ENCODE measurements around the gene SFTPD.
A peak's percentile ranks its signal among the peaks of the same experiment; 100 is the strongest.

SFTPD gene

DNA sequence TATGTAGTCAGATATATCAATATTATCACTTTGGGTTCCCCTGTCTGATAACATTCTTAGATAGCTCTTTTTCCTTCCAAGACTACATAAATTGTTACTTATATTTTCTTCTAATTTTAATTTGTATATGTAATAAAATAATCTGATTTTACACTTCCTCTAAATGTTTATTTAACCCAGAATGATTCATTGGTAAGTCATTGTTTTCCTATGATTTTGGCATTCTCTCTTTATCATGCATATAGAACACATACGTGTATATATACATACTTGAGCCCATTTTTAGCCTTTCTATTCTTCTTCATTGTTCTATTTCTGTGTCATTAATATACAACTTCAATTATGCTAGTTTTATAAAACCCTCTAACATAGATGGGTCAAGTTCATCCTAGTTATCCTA lies 16.6 kb downstream of the SFTPD start:
- in situ Hi-C loops (cut with HindIII; ENCODE audit: low sequenced_read_pairs), result no loop called here
- DNase-seq (ENCODE audit: low read depth), result no peak
- TF ChIP-seq, protein P1, sequence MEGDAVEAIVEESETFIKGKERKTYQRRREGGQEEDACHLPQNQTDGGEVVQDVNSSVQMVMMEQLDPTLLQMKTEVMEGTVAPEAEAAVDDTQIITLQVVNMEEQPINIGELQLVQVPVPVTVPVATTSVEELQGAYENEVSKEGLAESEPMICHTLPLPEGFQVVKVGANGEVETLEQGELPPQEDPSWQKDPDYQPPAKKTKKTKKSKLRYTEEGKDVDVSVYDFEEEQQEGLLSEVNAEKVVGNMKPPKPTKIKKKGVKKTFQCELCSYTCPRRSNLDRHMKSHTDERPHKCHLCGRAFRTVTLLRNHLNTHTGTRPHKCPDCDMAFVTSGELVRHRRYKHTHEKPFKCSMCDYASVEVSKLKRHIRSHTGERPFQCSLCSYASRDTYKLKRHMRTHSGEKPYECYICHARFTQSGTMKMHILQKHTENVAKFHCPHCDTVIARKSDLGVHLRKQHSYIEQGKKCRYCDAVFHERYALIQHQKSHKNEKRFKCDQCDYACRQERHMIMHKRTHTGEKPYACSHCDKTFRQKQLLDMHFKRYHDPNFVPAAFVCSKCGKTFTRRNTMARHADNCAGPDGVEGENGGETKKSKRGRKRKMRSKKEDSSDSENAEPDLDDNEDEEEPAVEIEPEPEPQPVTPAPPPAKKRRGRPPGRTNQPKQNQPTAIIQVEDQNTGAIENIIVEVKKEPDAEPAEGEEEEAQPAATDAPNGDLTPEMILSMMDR (IDR thresholded peaks at IDR 0.05; ENCODE audit: low read depth, low read length, missing control alignments), result no peak
- H3K4me3 ChIP-seq (ENCODE audit: low read depth, low read length), result no peak overlapping the region

DNA sequence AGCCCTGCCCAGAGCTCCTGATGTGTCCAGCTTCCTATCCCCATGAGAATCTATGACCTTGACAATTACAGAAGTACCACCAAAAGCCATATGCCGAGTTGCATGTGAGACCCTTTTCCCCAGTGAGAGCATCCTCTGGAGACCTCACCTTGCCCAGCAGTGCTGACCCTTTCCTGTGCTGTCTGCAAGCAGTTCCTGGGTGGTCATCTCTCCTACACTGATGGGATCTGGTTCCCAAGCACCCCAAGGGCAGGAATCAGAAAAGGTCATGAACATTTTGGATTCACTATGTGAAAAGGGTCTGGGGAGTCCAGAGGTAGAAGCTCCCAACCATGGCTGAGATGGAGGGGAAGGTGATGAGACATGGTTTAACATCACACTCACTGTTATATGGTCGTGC lies 18.2 kb downstream of the SFTPD start:
- no peak overlapping the region for H3K4me3 ChIP-seq (ENCODE audit: low read depth, low read length)
- TF ChIP-seq, protein P1 (IDR thresholded peaks at IDR 0.05; ENCODE audit: low read depth, low read length, missing control alignments), result no peak
- in situ Hi-C loops (cut with HindIII; ENCODE audit: low sequenced_read_pairs), result no loop called here
- no peak for DNase-seq (ENCODE audit: low read depth)

DNA sequence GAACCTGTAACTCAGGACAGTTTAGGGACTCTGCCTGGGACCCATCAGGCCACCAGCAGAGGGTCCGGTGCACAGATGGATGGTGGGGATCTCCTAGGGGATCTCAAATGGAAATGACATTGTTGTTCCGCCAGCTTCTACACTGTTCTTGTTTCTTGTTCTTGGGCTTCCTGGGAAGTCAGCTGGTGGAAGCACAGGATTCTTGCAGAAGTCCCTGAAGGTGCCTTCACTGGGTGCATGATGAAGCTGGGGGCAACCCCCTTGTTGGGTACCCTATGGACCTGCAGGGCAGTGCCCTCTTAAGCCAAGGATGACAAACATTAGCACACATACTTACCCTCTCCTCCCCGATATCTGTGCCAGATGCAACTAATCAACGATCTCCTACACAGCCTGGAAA lies 18.6 kb downstream of the SFTPD start:
- TF ChIP-seq, protein P1 (IDR thresholded peaks at IDR 0.05; ENCODE audit: low read depth, low read length, missing control alignments), result no peak
- no peak for DNase-seq (ENCODE audit: low read depth)
- in situ Hi-C loops (cut with HindIII; ENCODE audit: low sequenced_read_pairs), result no loop called here
- no peak overlapping the region for H3K4me3 ChIP-seq (ENCODE audit: low read depth, low read length)

DNA sequence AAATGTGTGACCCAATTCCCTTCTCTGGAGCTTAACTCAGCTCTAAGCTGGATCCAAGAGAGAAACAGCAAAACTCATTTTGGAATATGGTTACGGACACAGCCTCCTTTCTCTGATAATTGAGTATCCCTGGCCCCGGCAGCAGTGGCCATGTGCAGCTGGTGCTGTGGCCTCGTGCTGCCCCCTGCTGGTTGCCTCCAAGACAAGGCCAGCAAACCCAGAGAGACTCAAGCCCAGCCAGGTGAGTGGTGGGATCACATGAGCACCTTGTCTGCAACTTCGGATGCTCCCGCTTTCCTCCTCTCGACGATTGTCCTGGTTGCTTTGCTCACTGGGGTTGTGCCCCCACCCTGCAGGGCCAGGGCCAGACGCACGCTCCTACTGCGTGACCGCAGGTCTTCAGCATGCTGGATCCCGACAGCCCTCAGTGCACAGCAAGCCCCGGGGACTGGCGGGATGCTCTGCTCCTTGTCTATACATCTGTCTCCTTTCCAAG lies 19.4 kb downstream of the SFTPD start:
- peak; percentile 43 for DNase-seq (ENCODE audit: low read depth)
- TF ChIP-seq, protein P1 (IDR thresholded peaks at IDR 0.05; ENCODE audit: low read depth, low read length, missing control alignments), result peak; percentile 89
- no peak overlapping the region for H3K4me3 ChIP-seq (ENCODE audit: low read depth, low read length)
- in situ Hi-C loops (cut with HindIII; ENCODE audit: low sequenced_read_pairs), result no loop called here

DNA sequence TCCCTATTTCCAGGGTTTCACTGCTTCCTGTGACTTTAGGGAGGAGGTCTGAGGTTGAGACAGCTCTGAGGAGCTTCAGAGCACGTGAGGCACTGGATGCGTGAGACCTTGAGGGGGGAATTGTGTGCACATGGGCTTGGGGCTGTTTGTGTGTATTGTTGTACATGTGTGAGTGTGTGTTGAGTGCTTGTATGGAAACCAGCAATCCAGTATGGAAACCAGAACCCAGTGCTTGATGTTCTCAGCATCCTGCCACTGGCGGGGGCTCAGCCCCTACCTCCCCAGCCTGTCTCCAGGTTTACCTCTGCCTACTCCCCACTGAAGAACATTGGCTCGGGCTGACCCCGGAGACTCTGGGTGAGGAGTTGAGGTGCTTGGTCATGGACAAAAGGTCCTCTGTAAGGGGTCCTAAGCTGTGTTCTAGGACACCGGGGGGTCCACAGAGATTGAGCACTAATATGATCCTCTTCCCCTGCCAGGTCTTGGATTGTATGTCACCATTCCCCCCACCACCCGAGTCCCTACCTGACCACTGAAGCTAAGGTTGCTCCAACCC lies 20.8 kb downstream of the SFTPD start:
- H3K4me3 ChIP-seq (ENCODE audit: low read depth, low read length), result no peak overlapping the region
- no peak for DNase-seq (ENCODE audit: low read depth)
- in situ Hi-C loops (cut with HindIII; ENCODE audit: low sequenced_read_pairs), result no loop called here
- TF ChIP-seq, protein P1 (IDR thresholded peaks at IDR 0.05; ENCODE audit: low read depth, low read length, missing control alignments), result no peak

DNA sequence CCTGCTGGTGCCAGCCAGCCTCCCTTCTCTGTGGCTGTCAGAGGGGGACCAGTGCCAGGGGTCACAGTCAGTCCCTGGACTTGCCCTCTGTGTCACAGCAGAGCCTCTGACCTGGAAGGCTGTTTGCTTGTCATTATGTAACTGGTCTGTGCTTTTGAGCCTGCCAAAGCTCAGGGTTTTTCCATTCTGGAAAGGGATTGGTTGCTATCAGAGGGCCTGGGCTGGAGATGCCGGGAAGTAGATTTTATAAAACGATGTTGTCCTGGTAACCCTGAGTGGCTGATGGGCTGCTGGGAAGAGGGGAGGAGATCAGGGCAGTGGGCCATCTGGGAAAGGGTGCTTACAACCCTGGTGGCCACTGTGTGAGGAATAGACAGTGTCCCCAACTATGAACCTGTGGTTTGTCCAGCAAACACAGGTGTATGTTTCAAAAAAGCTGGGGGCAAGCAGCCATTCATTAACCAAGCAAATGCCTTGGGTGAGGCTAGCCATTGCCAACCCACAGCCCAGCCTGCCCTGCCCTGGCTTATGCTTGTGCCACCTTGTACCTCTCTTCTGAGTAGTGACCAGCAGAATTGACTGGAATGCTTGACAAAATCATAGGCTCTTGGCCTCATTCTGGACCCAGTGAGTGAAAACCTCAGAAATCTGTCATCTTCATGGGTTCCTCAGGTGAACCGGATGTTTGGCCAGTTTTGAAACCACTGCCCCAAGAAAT lies 21.6 kb downstream of the SFTPD start:
- H3K4me3 ChIP-seq (ENCODE audit: low read depth, low read length), result no peak overlapping the region
- DNase-seq (ENCODE audit: low read depth), result no peak
- TF ChIP-seq, protein P1 (IDR thresholded peaks at IDR 0.05; ENCODE audit: low read depth, low read length, missing control alignments), result no peak
- in situ Hi-C loops (cut with HindIII; ENCODE audit: low sequenced_read_pairs), result no loop called here

All from astrocyte of the cerebellum (primary cell).